K562 (cell line): ENCODE measurements around the gene RHOF. TPM values are rescaled to one million over a fixed set of nuclear protein-coding genes. Genes with fewer than 3 reads are reported as not detected.

Source experiments
- BRD9 ChIP-seq: fragments of 450-650 bp; IDR thresholded peaks from 2 replicates; pipeline ENCODE4 v1.6.1; 2018; ENCODE audit warnings: low read depth; ENCODE audit not compliant: partially characterized antibody
- DACH1 ChIP-seq: fragments of 450-650 bp; IDR thresholded peaks from 2 replicates; pipeline ENCODE4 v1.6.1; 2018; ENCODE audit not compliant: partially characterized antibody
- FOXK1 ChIP-seq: sonication (generic); formaldehyde crosslinking; IDR thresholded peaks from 2 replicates; pipeline ENCODE4 v1.8.0; 2022; ENCODE audit warnings: missing genetic modification reagents, mild to moderate bottlenecking, borderline replicate concordance
- KLF1 ChIP-seq: fragments of 450-650 bp; IDR thresholded peaks from 2 replicates; pipeline ENCODE4 v1.6.1; 2016; ENCODE audit warnings: missing genetic modification characterization, missing compliant biosample characterization
- MAZ ChIP-seq, 2 experiments: fragments of 450-650 bp in 1 of 2; sonication (generic) in 1 of 2; formaldehyde crosslinking; IDR thresholded peaks in 1 of 2; conservative IDR thresholded peaks in 1 of 2; 2 replicates each; pipeline versions ENCODE4 v1.4.0 to v1.5.0; 2020; ENCODE audit warnings: mild to moderate bottlenecking in 1 of 2, missing genetic modification reagents in 1 of 2
- PHF8 ChIP-seq: fragments of 200-600 bp; sonication (generic); IDR thresholded peaks from 2 replicates; pipeline ENCODE4 v1.6.1; 2012; ENCODE audit warnings: mixed run types, mild to moderate bottlenecking, inconsistent platforms, low read length, moderate library complexity, borderline replicate concordance
- PURB ChIP-seq: sonication (generic); formaldehyde crosslinking; IDR thresholded peaks from 2 replicates; pipeline ENCODE4 v1.9.0; 2021; ENCODE audit warnings: low read depth, mild to moderate bottlenecking, missing genetic modification reagents
- ZFP30 ChIP-seq: fragments of 250-450 bp; sonication (Bioruptor Pico); IDR thresholded peaks from 2 replicates; pipeline ENCODE4 v1.8.0; 2022; ENCODE audit warnings: moderate library complexity, mild to moderate bottlenecking, inconsistent platforms, borderline replicate concordance
- polyA plus RNA-seq, 8 experiments: library from polyadenylated mRNA; depleted of rRNA in 4 of 8; stranded (reverse) in 5 of 8; unstranded in 3 of 8; fragments of >200 nt; fragmentation: Nextera tagmentation in 2 of 8; fragmentation: Illumina TruSeq in 1 of 8; extraction: Ambion mirVana in 2 of 8; extraction: Trizol in 1 of 8; gene quantifications; 2 replicates each; pipeline versions ENCODE4 v1.2.1 to v1.2.3, GENCODE V29; 2011 to 2014; ENCODE audit warnings: inconsistent platforms in 1 of 8, missing spikeins in 1 of 8
- total RNA-seq, 7 experiments: library from RNA; depleted of rRNA in 6 of 7; stranded (reverse); fragments of >200 nt in 6 of 7; fragmentation: Illumina TruSeq in 2 of 7; extraction: Trizol in 2 of 7; gene quantifications; 2 replicates each; pipeline versions ENCODE4 v1.2.1 to v1.2.3, GENCODE V29; 2011 to 2021; ENCODE audit warnings: low replicate concordance in 1 of 7
- TF ChIP-seq, protein P1 (sequence below): fragments of 250-450 bp; sonication (Bioruptor Pico); IDR thresholded peaks from 2 replicates; pipeline ENCODE4 v1.4.0; 2020; ENCODE audit warnings: borderline replicate concordance
- TF ChIP-seq, protein P2 (sequence below), 2 experiments: fragments of 450-650 bp in 1 of 2; IDR thresholded peaks; 2 replicates each; pipeline ENCODE4 v1.6.1; 2011 to 2017; ENCODE audit warnings: low read depth in 2 of 2, antibody characterized with exemption in 1 of 2, borderline replicate concordance in 1 of 2, low read length in 1 of 2, mild to moderate bottlenecking in 1 of 2, mixed read lengths in 1 of 2; ENCODE audit not compliant: control insufficient read depth in 1 of 2
- TF ChIP-seq, protein P3 (sequence below): sonication (generic); formaldehyde crosslinking; IDR thresholded peaks from 2 replicates; pipeline ENCODE4 v1.8.0; 2022; ENCODE audit warnings: missing genetic modification reagents, mild to moderate bottlenecking, borderline replicate concordance
- TF ChIP-seq, protein P4 (sequence below), 2 experiments: fragments of 450-650 bp; IDR thresholded peaks; 2 replicates each; pipeline ENCODE4 v1.6.1; 2016
- TF ChIP-seq, protein P5 (sequence below): fragments of 250-450 bp; sonication (Bioruptor Pico); IDR thresholded peaks from 2 replicates; pipeline ENCODE4 v1.8.0; 2021; ENCODE audit warnings: moderate library complexity, mild to moderate bottlenecking, inconsistent platforms

RHOF gene
- total and polyA plus RNA-seq, 9 of the 15 experiments (the other 6 are each of a cell fraction or from before 2014, with no cell fraction given), result 0.13 to 10.1 (median 4.0) TPM

DNA sequence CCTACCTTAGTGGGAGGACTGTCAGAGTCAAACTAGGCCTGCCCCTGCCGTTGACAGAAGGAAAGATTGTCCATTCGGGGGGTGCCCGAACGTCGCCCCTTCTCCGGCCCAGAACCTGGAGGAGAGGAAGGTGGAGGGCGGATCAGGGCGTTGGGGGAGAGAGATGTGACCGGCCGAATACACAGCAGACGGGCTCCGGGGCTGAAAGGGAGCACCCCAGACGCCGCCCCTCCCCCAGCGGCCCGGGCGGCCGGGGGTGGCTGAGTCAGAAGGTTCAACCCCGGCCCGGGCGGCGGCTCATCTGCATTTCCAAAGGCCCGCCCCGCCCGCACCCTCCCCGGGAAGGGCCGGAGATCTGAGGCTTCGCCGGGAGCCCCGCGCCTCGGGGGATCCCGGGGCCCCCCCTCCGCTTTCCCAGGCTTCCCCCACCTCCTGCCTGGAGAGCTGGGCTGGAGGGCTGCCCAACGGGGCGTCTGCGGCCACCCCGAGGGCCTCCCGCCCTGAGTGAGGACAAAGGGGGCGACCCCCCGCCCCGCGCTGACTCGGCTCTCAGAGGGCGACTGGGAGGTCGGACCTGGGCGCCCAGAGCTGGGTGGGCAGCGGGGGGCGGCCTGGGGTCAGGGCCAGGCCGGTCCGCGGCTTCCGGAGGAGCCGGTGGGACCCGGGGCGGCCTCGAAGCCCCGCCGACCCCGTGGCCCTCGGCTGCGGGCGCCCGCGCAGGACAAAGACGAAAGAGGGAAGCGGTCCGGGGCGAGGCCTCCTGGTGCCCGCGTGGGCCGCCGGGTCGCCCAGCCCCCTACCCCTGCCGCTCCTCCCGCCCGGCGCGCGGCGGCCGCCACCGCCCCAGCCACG lies 6.6 kb upstream of the RHOF start (continued):
- peak; percentile 91 to 94 for TF ChIP-seq MAZ (CRISPR knock-in tag; conservative IDR thresholded peaks at IDR 0.05 in 1 of 2, IDR thresholded peaks at IDR 0.05 in 1 of 2)
- TF ChIP-seq, protein P1, sequence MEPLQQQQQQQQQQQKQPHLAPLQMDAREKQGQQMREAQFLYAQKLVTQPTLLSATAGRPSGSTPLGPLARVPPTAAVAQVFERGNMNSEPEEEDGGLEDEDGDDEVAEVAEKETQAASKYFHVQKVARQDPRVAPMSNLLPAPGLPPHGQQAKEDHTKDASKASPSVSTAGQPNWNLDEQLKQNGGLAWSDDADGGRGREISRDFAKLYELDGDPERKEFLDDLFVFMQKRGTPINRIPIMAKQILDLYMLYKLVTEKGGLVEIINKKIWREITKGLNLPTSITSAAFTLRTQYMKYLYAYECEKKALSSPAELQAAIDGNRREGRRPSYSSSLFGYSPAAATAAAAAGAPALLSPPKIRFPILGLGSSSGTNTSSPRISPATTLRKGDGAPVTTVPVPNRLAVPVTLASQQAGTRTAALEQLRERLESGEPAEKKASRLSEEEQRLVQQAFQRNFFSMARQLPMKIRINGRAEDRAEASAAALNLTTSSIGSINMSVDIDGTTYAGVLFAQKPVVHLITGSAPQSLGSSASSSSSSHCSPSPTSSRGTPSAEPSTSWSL (CRISPR knock-in tag), result peak; percentile 18; the same call in 1 of the 2 replicates
- no peak for TF ChIP-seq ZFP30 (CRISPR knock-in tag)
- TF ChIP-seq, protein P2, sequence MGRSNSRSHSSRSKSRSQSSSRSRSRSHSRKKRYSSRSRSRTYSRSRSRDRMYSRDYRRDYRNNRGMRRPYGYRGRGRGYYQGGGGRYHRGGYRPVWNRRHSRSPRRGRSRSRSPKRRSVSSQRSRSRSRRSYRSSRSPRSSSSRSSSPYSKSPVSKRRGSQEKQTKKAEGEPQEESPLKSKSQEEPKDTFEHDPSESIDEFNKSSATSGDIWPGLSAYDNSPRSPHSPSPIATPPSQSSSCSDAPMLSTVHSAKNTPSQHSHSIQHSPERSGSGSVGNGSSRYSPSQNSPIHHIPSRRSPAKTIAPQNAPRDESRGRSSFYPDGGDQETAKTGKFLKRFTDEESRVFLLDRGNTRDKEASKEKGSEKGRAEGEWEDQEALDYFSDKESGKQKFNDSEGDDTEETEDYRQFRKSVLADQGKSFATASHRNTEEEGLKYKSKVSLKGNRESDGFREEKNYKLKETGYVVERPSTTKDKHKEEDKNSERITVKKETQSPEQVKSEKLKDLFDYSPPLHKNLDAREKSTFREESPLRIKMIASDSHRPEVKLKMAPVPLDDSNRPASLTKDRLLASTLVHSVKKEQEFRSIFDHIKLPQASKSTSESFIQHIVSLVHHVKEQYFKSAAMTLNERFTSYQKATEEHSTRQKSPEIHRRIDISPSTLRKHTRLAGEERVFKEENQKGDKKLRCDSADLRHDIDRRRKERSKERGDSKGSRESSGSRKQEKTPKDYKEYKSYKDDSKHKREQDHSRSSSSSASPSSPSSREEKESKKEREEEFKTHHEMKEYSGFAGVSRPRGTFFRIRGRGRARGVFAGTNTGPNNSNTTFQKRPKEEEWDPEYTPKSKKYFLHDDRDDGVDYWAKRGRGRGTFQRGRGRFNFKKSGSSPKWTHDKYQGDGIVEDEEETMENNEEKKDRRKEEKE (IDR thresholded peaks at IDR 0.05; ENCODE audit: borderline replicate concordance in 1 of 2, control insufficient read depth in 1 of 2, low read depth in 2 of 2, low read length in 1 of 2), result peak in 1 of 2 experiments; percentile 67; a peak in 2 of 4 replicates
- TF ChIP-seq, protein P3, sequence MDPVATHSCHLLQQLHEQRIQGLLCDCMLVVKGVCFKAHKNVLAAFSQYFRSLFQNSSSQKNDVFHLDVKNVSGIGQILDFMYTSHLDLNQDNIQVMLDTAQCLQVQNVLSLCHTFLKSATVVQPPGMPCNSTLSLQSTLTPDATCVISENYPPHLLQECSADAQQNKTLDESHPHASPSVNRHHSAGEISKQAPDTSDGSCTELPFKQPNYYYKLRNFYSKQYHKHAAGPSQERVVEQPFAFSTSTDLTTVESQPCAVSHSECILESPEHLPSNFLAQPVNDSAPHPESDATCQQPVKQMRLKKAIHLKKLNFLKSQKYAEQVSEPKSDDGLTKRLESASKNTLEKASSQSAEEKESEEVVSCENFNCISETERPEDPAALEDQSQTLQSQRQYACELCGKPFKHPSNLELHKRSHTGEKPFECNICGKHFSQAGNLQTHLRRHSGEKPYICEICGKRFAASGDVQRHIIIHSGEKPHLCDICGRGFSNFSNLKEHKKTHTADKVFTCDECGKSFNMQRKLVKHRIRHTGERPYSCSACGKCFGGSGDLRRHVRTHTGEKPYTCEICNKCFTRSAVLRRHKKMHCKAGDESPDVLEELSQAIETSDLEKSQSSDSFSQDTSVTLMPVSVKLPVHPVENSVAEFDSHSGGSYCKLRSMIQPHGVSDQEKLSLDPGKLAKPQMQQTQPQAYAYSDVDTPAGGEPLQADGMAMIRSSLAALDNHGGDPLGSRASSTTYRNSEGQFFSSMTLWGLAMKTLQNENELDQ (CRISPR knock-in tag), result no peak
- no peak for TF ChIP-seq DACH1
- no peak for TF ChIP-seq PURB (CRISPR knock-in tag)
- TF ChIP-seq KLF1 (tag), result no peak
- peak; percentile 40; the same call in 1 of the 2 replicates for TF ChIP-seq PHF8
- peak; percentile 89 for TF ChIP-seq BRD9
- TF ChIP-seq, protein P4, sequence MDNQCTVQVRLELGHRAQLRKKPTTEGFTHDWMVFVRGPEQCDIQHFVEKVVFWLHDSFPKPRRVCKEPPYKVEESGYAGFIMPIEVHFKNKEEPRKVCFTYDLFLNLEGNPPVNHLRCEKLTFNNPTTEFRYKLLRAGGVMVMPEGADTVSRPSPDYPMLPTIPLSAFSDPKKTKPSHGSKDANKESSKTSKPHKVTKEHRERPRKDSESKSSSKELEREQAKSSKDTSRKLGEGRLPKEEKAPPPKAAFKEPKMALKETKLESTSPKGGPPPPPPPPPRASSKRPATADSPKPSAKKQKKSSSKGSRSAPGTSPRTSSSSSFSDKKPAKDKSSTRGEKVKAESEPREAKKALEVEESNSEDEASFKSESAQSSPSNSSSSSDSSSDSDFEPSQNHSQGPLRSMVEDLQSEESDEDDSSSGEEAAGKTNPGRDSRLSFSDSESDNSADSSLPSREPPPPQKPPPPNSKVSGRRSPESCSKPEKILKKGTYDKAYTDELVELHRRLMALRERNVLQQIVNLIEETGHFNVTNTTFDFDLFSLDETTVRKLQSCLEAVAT (IDR thresholded peaks at IDR 0.05), result peak; percentile 36 to 56; a peak in 2 of 4 replicates
- TF ChIP-seq, protein P5, sequence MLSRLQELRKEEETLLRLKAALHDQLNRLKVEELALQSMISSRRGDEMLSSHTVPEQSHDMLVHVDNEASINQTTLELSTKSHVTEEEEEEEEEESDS (CRISPR knock-in tag), result no peak
- TF ChIP-seq FOXK1 (CRISPR knock-in tag), result peak; percentile 47; the same call in 1 of the 2 replicates
